Uterus (tissue), 2 donors: ENCODE results near the gene MESD.
A peak's percentile ranks its signal among the peaks of the same experiment; 100 is the strongest.

ENCODE experiments used
- CTCF ChIP-seq, 4 experiments: fragments of 200-600 bp in 2 of 4; fragments of 450-650 bp in 2 of 4; sonication (generic) in 2 of 4; IDR thresholded peaks; one replicate each; pipeline ENCODE4 v1.5.1; 2016 to 2019; ENCODE audit warnings: antibody characterized with exemption in 4 of 4, mild to moderate bottlenecking in 2 of 4, moderate library complexity in 1 of 4
- POLR2A ChIP-seq, 2 donors: fragments of 450-650 bp; IDR thresholded peaks; one replicate each; pipeline ENCODE4 v1.6.1; 2016; ENCODE audit warnings: antibody characterized with exemption in 2 of 2, mild to moderate bottlenecking in 1 of 2, moderate library complexity in 1 of 2

- TF ChIP-seq CTCF (IDR thresholded peaks at IDR 0.05) (peak; percentile 23 to 62 (median 50)), POLR2A (IDR thresholded peaks at IDR 0.05) (no peak)
These were observed 12.0 kb downstream of the MESD start for GRCh38 chr15:80977627-80978036.
